HL-60/S4 (cell line): ENCODE measurements around the gene EEF1A2.
"Not testable (repeated sequence)": the region's sequence is repeated elsewhere in the genome, so short reads cannot be mapped to it uniquely, and the experiment has no call there.

Experiments
- in situ Hi-C: fragments of 300-500 bp; cut with MboI; formaldehyde crosslinking; loops from 2 replicates; pipeline ENCODE4 v1.14.3; 2022; ENCODE audit warnings: low sequenced_read_pairs

The EEF1A2 gene

GRCh38 chr20:63488315-63489251 lies 10.3 kb downstream of the EEF1A2 start:
- in situ Hi-C loops: no loop called here

- in situ Hi-C loops: no loop called here
Measured at GRCh38 chr20:63487781-63488241, 11.1 kb downstream of the EEF1A2 start.

DNA sequence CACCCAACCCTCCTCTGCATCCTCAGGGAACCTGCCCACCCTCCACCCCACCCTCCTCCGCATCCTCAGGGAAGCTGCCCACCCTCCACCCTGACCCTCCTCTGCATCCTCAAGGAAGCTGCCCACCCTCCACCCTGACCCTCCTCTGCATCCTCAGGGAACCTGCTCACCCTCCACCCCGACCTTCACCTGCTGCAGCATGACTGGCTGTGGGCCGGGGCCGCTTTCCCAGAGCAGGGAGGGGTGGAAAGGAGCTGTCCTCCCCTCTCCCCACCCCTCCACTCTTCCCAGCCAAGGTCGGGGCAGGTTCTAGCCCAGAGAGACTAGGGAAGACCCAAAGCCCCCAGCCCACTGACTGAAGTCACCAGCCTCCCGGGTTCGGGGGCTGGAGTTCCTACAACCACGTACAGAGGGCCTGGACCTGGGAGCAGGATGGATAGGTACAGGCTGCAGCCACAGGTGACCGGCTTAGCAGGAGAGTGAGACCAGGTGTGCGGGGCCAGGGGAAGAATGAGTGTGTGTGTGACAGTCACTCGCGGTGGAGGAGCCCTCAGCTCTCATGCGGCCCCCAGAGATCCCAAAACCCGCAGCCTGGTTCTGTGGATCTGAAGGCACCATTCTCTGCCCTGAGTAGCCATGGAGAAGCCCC lies 11.6 kb downstream of the EEF1A2 start:
- in situ Hi-C loops: no loop called here

DNA sequence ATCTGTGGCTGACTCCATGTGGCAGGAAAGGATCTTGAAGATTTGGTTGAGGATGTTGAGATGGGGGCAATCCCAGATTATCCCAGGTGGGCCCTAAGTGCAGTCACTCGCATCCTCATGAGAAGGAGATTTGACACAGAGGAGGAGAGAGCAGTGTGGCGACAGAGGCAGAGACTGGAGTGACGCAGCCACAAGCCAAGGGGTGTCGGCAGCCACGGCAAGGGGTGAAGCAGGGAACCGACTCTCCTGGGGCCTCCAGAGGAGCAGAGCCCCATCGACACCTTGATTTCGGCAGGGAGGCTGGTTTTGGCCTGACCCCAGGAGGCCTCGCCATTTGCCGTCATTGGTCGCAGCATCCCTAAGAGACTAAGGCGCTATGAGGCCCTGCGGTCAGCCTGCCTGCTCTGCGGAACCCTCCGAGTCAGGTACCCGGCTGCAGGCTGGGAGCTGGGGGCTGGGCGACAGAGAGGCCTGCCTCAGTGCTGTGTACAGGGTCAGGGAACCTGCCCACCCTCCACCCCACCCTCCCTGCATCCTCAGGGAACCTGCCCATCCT lies 12.5 kb downstream of the EEF1A2 start:
- in situ Hi-C loops: no loop called here

GRCh38 chr20:63484651-63485403 lies 14.1 kb downstream of the EEF1A2 start:
- in situ Hi-C loops: no loop called here

- in situ Hi-C loops: no loop called here
Measured at GRCh38 chr20:63484236-63484635, 14.6 kb downstream of the EEF1A2 start.

GRCh38 chr20:63483834-63484233 lies 15.0 kb downstream of the EEF1A2 start:
- in situ Hi-C loops: no loop called here

DNA sequence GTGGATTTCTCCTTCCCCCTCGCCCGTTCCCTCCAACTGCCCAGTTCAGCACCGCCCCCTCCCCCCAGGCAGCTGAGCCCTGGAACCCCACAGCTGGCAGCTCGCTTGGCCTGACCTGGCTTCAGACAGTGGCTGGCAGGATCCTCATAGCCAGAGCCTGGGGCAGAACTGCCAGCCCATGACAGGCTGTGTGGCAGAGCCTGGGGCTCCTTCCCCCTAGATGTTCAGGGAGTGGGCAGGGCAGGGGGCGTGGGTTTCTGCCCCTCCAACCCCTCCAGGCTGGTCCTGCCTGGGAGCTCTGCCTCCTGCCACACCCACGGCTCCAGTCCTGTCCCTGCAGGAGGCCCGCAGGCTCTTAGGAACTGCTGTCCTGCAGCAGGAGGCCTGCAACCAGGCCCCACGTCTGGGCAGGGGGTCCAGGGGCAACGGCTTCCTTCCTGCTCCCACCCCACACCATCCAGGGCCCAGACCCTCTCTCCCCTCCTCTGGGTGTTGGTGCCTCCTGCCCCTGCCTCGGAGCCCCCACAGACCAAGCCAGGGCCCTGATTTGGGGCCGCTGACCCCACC lies 16.8 kb downstream of the EEF1A2 start:
- in situ Hi-C loops: no loop called here

GRCh38 chr20:63481503-63481902 lies 17.4 kb downstream of the EEF1A2 start:
- in situ Hi-C loops: no loop called here

- in situ Hi-C loops: not testable (repeated sequence)
Measured at GRCh38 chr20:63479695-63480419, 19.0 kb downstream of the EEF1A2 start.

DNA sequence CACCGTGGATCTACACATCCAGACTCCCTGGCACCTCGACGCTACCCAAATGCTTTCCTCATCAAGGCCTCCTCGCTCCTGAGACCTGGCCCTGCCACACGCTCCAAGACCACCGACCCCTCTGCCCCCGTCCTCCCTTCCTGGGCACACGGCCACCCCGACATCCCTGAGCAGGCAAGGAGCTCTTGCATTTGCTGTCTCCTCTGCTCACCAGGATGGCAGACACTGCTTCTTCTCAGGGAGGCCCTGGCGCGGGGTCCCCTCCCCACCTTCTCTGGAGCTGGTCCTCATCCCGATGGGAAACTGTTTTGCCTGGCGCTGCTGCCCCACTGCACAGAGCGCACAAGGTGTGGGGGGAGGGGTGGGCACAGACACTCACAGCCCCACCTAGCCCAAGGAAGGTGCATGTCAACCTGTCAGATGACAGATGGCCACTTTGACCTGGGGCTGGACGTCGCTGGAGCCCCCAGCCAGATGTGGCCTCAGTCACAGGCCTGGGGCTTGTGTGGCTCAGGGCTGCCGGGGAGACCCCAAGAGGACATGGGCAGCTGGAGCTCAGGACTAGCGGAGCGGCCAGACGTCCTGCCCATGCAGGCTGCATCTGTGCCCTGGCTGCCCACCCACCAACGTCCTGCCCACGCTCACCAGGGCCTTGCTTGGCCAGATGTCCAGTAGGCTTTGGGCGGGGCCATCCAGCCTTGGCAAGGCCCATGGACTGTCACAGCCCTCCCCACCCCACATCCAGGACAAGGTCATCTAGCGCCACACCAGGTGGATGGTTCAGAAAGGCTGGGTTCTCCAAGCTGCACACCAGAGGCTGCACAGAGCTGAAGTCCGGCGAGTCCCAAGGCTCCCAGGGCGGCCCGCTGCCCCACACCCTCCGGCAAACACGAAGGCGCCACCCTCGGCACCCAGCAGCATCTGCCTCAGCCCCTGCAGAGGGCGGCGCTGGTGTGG lies 20.3 kb downstream of the EEF1A2 start:
- in situ Hi-C loops: no loop called here

- in situ Hi-C loops: no loop called here
Measured at GRCh38 chr20:63477944-63478343, 20.9 kb downstream of the EEF1A2 start.

DNA sequence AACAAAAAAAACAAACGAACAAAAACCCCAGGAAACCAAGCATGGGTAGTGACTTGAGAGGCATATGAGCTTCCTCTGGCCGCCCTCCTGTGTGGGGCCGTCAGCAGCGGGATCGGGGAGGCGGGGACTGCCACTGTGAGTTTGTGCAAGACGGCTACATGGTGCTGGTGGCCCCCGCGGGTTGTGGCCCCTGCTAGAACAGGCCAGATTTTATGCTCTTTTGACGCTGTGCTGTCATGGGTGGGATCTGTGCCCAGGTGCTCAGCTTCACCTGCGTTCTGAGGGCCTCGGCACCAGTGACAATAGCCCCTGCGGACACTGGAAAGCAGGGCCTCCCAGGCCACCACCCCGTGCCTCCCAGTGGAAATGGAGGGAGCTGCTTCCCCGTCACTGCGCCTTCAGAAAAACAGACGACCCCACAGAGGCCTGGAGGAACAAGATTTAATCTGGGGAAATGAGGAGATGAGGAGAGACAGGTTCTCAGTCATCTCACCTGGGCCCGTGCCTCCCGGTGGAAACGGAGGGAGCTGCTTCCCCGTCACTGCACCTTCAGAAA lies 21.7 kb downstream of the EEF1A2 start:
- in situ Hi-C loops: no loop called here

DNA sequence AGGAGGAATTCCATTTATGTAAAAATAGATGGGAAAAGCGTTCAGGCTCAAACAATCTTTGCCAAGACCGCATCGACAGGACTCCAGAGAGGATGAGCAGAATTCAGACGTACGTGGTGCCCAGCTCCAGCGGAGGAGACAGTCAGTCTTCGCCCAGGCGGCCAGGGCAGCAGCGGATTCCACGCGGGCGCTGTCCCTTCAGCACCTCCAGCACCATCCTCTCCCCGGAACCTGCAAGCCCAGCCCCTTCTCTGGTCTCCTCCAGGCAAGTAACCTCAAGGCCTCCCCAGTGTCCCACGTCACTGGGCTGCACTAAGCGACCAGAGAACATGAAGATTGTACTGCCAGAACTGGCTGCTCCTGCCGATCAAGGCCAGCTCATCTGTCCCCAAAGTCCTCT lies 23.7 kb downstream of the EEF1A2 start:
- in situ Hi-C loops: no loop called here

- in situ Hi-C loops: no loop called here
Measured at GRCh38 chr20:63473555-63474449, 25.1 kb downstream of the EEF1A2 start.

DNA sequence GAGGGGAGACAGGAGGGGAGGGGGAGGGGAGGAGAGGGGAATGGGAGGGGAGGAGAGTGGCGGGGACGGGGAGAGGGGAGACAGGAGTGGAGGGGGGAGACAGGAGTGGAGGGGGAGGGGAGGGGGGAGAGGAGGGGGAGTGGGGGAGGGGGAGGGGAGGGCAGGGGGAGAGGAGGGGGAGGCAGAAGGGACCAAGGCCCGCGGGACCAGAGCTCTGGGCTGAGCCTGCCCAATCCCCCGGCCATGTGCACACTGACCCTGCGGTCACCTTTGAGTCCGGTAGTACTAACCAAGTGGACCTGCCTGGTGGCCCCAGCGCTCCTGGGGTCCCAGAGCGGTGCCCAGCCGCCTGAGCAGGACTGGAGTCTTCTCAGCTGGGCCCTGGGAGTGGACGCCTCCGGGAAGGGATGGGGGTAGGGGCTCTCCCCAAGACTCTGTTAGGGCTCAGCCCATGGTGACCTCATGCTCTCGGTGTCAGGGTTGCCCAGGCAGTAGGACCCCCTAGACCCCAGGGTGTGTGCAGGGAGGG lies 26.0 kb downstream of the EEF1A2 start:
- in situ Hi-C loops: no loop called here
